ENCODE measurements around the gene FUT1.

- no peak for TF ChIP-seq CTCF (IDR thresholded peaks at IDR 0.05)
- TF ChIP-seq POLR2AphosphoS5 (IDR thresholded peaks at IDR 0.05), result no peak
- no peak for TF ChIP-seq POLR2A (IDR thresholded peaks at IDR 0.05)
- TF ChIP-seq EP300 (IDR thresholded peaks at IDR 0.05), result no peak
Measured at GRCh38 chr19:48708471-48708870, 44.0 kb downstream of the FUT1 start.

All from gastroesophageal sphincter (tissue), 3 donors.